HepG2 (cell line): ENCODE results near the gene SNAI1. TPM values are rescaled to one million over a fixed set of nuclear protein-coding genes. Genes with fewer than 3 reads are reported as not detected.

Source experiments
- CENPX ChIP-seq: sonication (generic); formaldehyde crosslinking; IDR thresholded peaks from 2 replicates; pipeline ENCODE4 v1.9.0; 2021; ENCODE audit warnings: mild to moderate bottlenecking, missing genetic modification reagents, moderate library complexity
- ELF3 ChIP-seq: IDR thresholded peaks from 2 replicates; pipeline ENCODE4 v1.6.1; 2016; ENCODE audit warnings: missing genetic modification reagents, missing compliant biosample characterization
- FOXA1 ChIP-seq, 2 experiments: fragments of 450-650 bp in 1 of 2; sonication (generic) in 1 of 2; formaldehyde crosslinking in 1 of 2; IDR thresholded peaks; 2 replicates each; pipeline versions ENCODE4 v1.4.0 to v1.6.1; 2016 to 2020; ENCODE audit warnings: missing genetic modification reagents in 1 of 2
- JARID2 ChIP-seq: sonication (generic); formaldehyde crosslinking; IDR thresholded peaks from 2 replicates; pipeline ENCODE4 v1.8.1; 2023; ENCODE audit warnings: missing genetic modification reagents, inconsistent platforms; ENCODE audit not compliant: insufficient replicate concordance
- PHF21A ChIP-seq: sonication (generic); formaldehyde crosslinking; IDR thresholded peaks from 2 replicates; pipeline ENCODE4 v1.5.0; 2020; ENCODE audit warnings: mild to moderate bottlenecking, missing genetic modification reagents
- TMF1 ChIP-seq: sonication (generic); formaldehyde crosslinking; IDR thresholded peaks from 2 replicates; pipeline ENCODE4 v1.8.1; 2022; ENCODE audit warnings: low read depth, missing genetic modification reagents
- ZMYM2 ChIP-seq: sonication (generic); formaldehyde crosslinking; IDR thresholded peaks from 2 replicates; pipeline ENCODE4 v1.8.0; 2022; ENCODE audit warnings: mild to moderate bottlenecking, missing genetic modification reagents
- ZNF263 ChIP-seq: sonication (generic); formaldehyde crosslinking; IDR thresholded peaks from 2 replicates; pipeline ENCODE4 v1.4.0; 2020; ENCODE audit warnings: missing genetic modification reagents
- ZNF274 ChIP-seq: sonication (generic); formaldehyde crosslinking; IDR thresholded peaks from 2 replicates; pipeline ENCODE4 v1.5.1; 2020; ENCODE audit warnings: mild to moderate bottlenecking, missing genetic modification reagents
- ZNF318 ChIP-seq: sonication (generic); formaldehyde crosslinking; IDR thresholded peaks from 2 replicates; pipeline ENCODE4 v1.4.0; 2020; ENCODE audit warnings: mild to moderate bottlenecking, missing genetic modification reagents
- ZNF547 ChIP-seq: sonication (generic); formaldehyde crosslinking; IDR thresholded peaks from 2 replicates; pipeline ENCODE4 v1.5.1; 2020; ENCODE audit warnings: mild to moderate bottlenecking, missing genetic modification reagents
- ZNF605 ChIP-seq: sonication (generic); formaldehyde crosslinking; IDR thresholded peaks from 2 replicates; pipeline ENCODE4 v1.8.0; 2022; ENCODE audit warnings: mild to moderate bottlenecking, missing genetic modification reagents
- polyA plus RNA-seq, 8 experiments: library from polyadenylated mRNA; depleted of rRNA in 3 of 8; stranded (reverse) in 7 of 8; unstranded in 1 of 8; fragments of >200 nt; fragmentation: Illumina TruSeq in 4 of 8; extraction: Trizol in 4 of 8; gene quantifications; 2 replicates each; pipeline versions ENCODE4 v1.2.1 to v1.2.3, GENCODE V29; 2011 to 2016; ENCODE audit warnings: low read depth in 4 of 8, missing spikeins in 1 of 8, mixed read lengths in 1 of 8; ENCODE audit not compliant: insufficient read depth in 1 of 8
- total RNA-seq, 5 experiments: library from RNA; depleted of rRNA; stranded (reverse); fragments of >200 nt; fragmentation: Illumina TruSeq; extraction: Trizol; gene quantifications; 2 replicates each; pipeline ENCODE4 v1.2.3, GENCODE V29; 2016; ENCODE audit warnings: low read depth in 1 of 5
- TF ChIP-seq, protein P1 (sequence below): sonication (generic); formaldehyde crosslinking; IDR thresholded peaks from 2 replicates; pipeline ENCODE4 v1.8.0; 2022; ENCODE audit warnings: missing genetic modification reagents, mild to moderate bottlenecking, inconsistent platforms, borderline replicate concordance
- TF ChIP-seq, protein P2 (sequence below): sonication (generic); formaldehyde crosslinking; IDR thresholded peaks from 2 replicates; pipeline ENCODE4 v1.4.0; 2020; ENCODE audit warnings: mild to moderate bottlenecking, missing genetic modification reagents

SNAI1 gene
- total and polyA plus RNA-seq, 2 of the 13 experiments (the other 11 are each of a cell fraction or from before 2014, with no cell fraction given) = 1.3 to 1.4 TPM

- no peak for TF ChIP-seq ZNF318
- TF ChIP-seq, protein P1, sequence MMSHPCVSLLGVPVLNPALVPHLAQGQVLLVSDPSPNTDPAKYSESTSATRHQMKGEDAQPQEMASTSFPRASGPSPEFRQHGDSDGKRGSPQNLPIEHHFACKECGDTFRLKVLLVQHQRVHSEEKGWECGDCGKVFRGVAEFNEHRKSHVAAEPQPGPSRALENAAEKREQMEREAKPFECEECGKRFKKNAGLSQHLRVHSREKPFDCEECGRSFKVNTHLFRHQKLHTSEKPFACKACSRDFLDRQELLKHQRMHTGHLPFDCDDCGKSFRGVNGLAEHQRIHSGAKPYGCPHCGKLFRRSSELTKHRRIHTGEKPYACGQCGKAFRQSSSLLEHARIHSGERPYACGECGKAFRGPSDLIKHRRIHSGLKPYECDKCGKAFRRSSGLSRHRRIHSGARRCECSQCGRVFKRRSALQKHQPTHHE = no peak
- TF ChIP-seq, protein P2, sequence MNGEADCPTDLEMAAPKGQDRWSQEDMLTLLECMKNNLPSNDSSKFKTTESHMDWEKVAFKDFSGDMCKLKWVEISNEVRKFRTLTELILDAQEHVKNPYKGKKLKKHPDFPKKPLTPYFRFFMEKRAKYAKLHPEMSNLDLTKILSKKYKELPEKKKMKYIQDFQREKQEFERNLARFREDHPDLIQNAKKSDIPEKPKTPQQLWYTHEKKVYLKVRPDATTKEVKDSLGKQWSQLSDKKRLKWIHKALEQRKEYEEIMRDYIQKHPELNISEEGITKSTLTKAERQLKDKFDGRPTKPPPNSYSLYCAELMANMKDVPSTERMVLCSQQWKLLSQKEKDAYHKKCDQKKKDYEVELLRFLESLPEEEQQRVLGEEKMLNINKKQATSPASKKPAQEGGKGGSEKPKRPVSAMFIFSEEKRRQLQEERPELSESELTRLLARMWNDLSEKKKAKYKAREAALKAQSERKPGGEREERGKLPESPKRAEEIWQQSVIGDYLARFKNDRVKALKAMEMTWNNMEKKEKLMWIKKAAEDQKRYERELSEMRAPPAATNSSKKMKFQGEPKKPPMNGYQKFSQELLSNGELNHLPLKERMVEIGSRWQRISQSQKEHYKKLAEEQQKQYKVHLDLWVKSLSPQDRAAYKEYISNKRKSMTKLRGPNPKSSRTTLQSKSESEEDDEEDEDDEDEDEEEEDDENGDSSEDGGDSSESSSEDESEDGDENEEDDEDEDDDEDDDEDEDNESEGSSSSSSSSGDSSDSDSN (CRISPR knock-in tag) = peak; percentile 54
- no peak for TF ChIP-seq TMF1 (CRISPR knock-in tag)
- no peak for TF ChIP-seq CENPX (CRISPR knock-in tag)
- TF ChIP-seq ZNF263 (CRISPR knock-in tag) = 0 out of 2 replicates have a peak, but pooled peaks have one; percentile 29
- TF ChIP-seq FOXA1 (IDR thresholded peaks at IDR 0.05) = no peak
- TF ChIP-seq FOXA1 (CRISPR knock-in tag; IDR thresholded peaks at IDR 0.05) = no peak
- TF ChIP-seq ZNF274 (CRISPR knock-in tag) = 0 out of 2 replicates have a peak, but pooled peaks have one; percentile 59
- 0 out of 2 replicates have a peak, but pooled peaks have one; percentile 31 for TF ChIP-seq ZNF547 (CRISPR knock-in tag)
- no peak for TF ChIP-seq JARID2
- 0 out of 2 replicates have a peak, but pooled peaks have one; percentile 39 for TF ChIP-seq ZNF605 (CRISPR knock-in tag)
- TF ChIP-seq ZMYM2 = peak; percentile 37; the same call in 1 of the 2 replicates
- TF ChIP-seq PHF21A (CRISPR knock-in tag) = no peak
- no peak for TF ChIP-seq ELF3 (CRISPR knock-in tag)
Measured at GRCh38 chr20:50012282-50013263, 29.8 kb downstream of the SNAI1 start (continued).
